Stimulated activated CD8-positive, alpha-beta memory T cell treated with anti-CD3 and anti-CD28 coated beads, Interleukin-7, amount 100 ng/mL, for 48 hours (primary cell): ENCODE measurements around the gene TTC28.
"Not testable (repeated sequence)": the region's sequence is repeated elsewhere in the genome, so short reads cannot be mapped to it uniquely, and the experiment has no call there.

ENCODE experiments used
- DNase-seq, 2 donors: peaks; one replicate each; pipeline ENCODE4 v3.0.0-alpha.2; 2020; ENCODE audit warnings: low read depth in 1 of 2; ENCODE audit errors: extremely low read depth in 1 of 2

Gene TTC28

GRCh38 chr22:28245579-28246224 lies 433.9 kb downstream of the TTC28 start:
- DNase-seq = no peak

GRCh38 chr22:28244757-28245156 lies 434.9 kb downstream of the TTC28 start:
- no peak for DNase-seq

GRCh38 chr22:28243539-28243938 lies 436.1 kb downstream of the TTC28 start:
- no peak for DNase-seq

GRCh38 chr22:28241656-28242290 lies 437.9 kb downstream of the TTC28 start:
- no peak for DNase-seq

- DNase-seq = no peak
Observed at GRCh38 chr22:28239941-28240340, 439.7 kb downstream of the TTC28 start.

- DNase-seq = no peak
Observed at GRCh38 chr22:28237783-28238182, 441.9 kb downstream of the TTC28 start.

GRCh38 chr22:28237112-28237511 lies 442.5 kb downstream of the TTC28 start:
- no peak for DNase-seq

GRCh38 chr22:28232204-28232603 lies 447.4 kb downstream of the TTC28 start:
- DNase-seq = no peak

- no peak for DNase-seq
Observed at GRCh38 chr22:28231441-28231840, 448.2 kb downstream of the TTC28 start.

GRCh38 chr22:28230671-28231070 lies 449.0 kb downstream of the TTC28 start:
- no peak for DNase-seq

- DNase-seq = no peak
Observed at GRCh38 chr22:28229566-28230485, 449.8 kb downstream of the TTC28 start.

GRCh38 chr22:28223826-28224225 lies 455.8 kb downstream of the TTC28 start:
- no peak for DNase-seq

GRCh38 chr22:28222976-28223745 lies 456.5 kb downstream of the TTC28 start:
- no peak for DNase-seq

GRCh38 chr22:28222571-28222970 lies 457.1 kb downstream of the TTC28 start:
- DNase-seq = no peak

- no peak for DNase-seq
Observed at GRCh38 chr22:28222052-28222451, 457.6 kb downstream of the TTC28 start.

- DNase-seq = no peak
Observed at GRCh38 chr22:28220626-28221363, 458.8 kb downstream of the TTC28 start.

- no peak for DNase-seq
Observed at GRCh38 chr22:28217277-28217676, 462.4 kb downstream of the TTC28 start.

GRCh38 chr22:28214750-28215149 lies 464.9 kb downstream of the TTC28 start:
- not testable (repeated sequence) for DNase-seq

- not testable (repeated sequence) for DNase-seq
Observed at GRCh38 chr22:28209457-28209856, 470.2 kb downstream of the TTC28 start.

- no peak for DNase-seq
Observed at GRCh38 chr22:28208787-28209186, 470.9 kb downstream of the TTC28 start.
